IMR-90 (cell line): Measurements from ENCODE around the gene PRMT5. TPM values are rescaled to one million over a fixed set of nuclear protein-coding genes. Genes with fewer than 3 reads are reported as not detected.

Experiments used
- ATAC-seq: fragments of 200-7000 bp; cut with Tn5 transposase; 2 replicates; pipeline ENCODE4 v1.9.1; 2020; ENCODE audit warnings: low read depth, mild to moderate bottlenecking, moderate library complexity
- BruUV-seq: library from RNA; stranded (reverse); fragments of 400-500 nt; replicated peaks from 2 replicates; lab custom pipeline; 2021; lab: Mats Ljungman, UMichigan
- CTCF ChIA-PET: fragments of 300-600 bp; formaldehyde crosslinking; extraction: SDS; loops from one replicate; lab custom pipeline; 2021; ENCODE audit warnings: antibody characterized with exemption; lab: Yijun Ruan, JAX
- POLR2A ChIA-PET: fragments of 300-600 bp; sonication (Branson Sonifier 250); formaldehyde crosslinking; loops from one replicate; lab custom pipeline; 2022; ENCODE audit warnings: antibody characterized with exemption; ENCODE audit not compliant: unreplicated experiment; lab: Charles Lee
- DNase-seq: peaks from one replicate; pipeline ENCODE4 v3.0.0; 2013
- H2AFZ ChIP-seq: replicated peaks from 2 replicates; pipeline ENCODE3; 2013; ENCODE audit warnings: low read length, mild to moderate bottlenecking; ENCODE audit not compliant: poor library complexity
- H2AK5ac ChIP-seq: 2 replicates; pipeline ENCODE4 v1.6.1; 2013; ENCODE audit warnings: low read depth, low read length, inconsistent platforms
- H2AK9ac ChIP-seq: replicated peaks from 2 replicates; pipeline ENCODE3; 2013; ENCODE audit warnings: mild to moderate bottlenecking, low read depth, low read length, moderate library complexity; ENCODE audit not compliant: poor library complexity
- H2BK120ac ChIP-seq: 2 replicates; pipeline ENCODE4 v1.6.1; 2013; ENCODE audit warnings: low read depth, low read length, inconsistent platforms
- H2BK15ac ChIP-seq: 3 replicates; pipeline ENCODE4 v1.6.1; 2013; ENCODE audit warnings: low read depth, low read length, inconsistent platforms
- H2BK20ac ChIP-seq: 2 replicates; pipeline ENCODE4 v1.6.1; 2013; ENCODE audit warnings: low read depth, mild to moderate bottlenecking, inconsistent platforms, low read length, moderate library complexity
- H2BK5ac ChIP-seq: 2 replicates; pipeline ENCODE4 v1.6.1; 2013; ENCODE audit warnings: mild to moderate bottlenecking, low read depth, low read length, inconsistent platforms; ENCODE audit not compliant: poor library complexity, severe bottlenecking
- H3K14ac ChIP-seq: replicated peaks from 2 replicates; pipeline ENCODE4 v1.6.1; 2013; ENCODE audit warnings: low read depth, low read length, inconsistent platforms
- H3K18ac ChIP-seq: 2 replicates; pipeline ENCODE4 v1.6.1; 2013; ENCODE audit warnings: low read depth, low read length, control low read depth
- H3K23ac ChIP-seq: 2 replicates; pipeline ENCODE4 v1.6.1; 2013; ENCODE audit warnings: low read depth, low read length, inconsistent platforms
- H3K27ac ChIP-seq: 2 replicates; pipeline ENCODE4 v1.5.1; 2013; ENCODE audit warnings: mild to moderate bottlenecking, control low read depth, low read length; ENCODE audit not compliant: insufficient read depth
- H3K27me3 ChIP-seq: 2 replicates; pipeline ENCODE4 v1.6.1; 2013; ENCODE audit warnings: low read length; ENCODE audit not compliant: control insufficient read depth, insufficient read depth
- H3K36me3 ChIP-seq: 2 replicates; pipeline ENCODE4 v1.6.1; 2013; ENCODE audit warnings: low read length, mixed read lengths; ENCODE audit not compliant: control insufficient read depth, insufficient read depth
- H3K4ac ChIP-seq: 2 replicates; pipeline ENCODE4 v1.6.1; 2013; ENCODE audit warnings: low read depth, low read length, inconsistent platforms
- H3K4me1 ChIP-seq: 2 replicates; pipeline ENCODE4 v1.6.1; 2013; ENCODE audit warnings: low read length, mixed read lengths; ENCODE audit not compliant: control insufficient read depth, insufficient read depth
- H3K4me2 ChIP-seq: 2 replicates; pipeline ENCODE4 v1.6.1; 2013; ENCODE audit warnings: low read depth, mild to moderate bottlenecking, control low read depth, low read length, moderate library complexity
- H3K4me3 ChIP-seq: 2 replicates; pipeline ENCODE4 v1.5.1; 2013; ENCODE audit warnings: low read depth, mild to moderate bottlenecking, control low read depth, low read length, moderate library complexity; ENCODE audit not compliant: insufficient read depth
- H3K56ac ChIP-seq: 2 replicates; pipeline ENCODE4 v1.6.1; 2013; ENCODE audit warnings: low read length, inconsistent platforms; ENCODE audit not compliant: insufficient read depth; ENCODE audit errors: extremely low read depth
- H3K79me1 ChIP-seq, 2 experiments: 2 replicates each; pipeline ENCODE4 v1.6.1; 2013; ENCODE audit warnings: low read length in 2 of 2, inconsistent platforms in 1 of 2, low read depth in 1 of 2
- H3K9ac ChIP-seq: 2 replicates; pipeline ENCODE4 v1.6.1; 2013; ENCODE audit warnings: low read depth, low read length, control low read depth
- H3K9me1 ChIP-seq: 2 replicates; pipeline ENCODE4 v1.6.1; 2013; ENCODE audit warnings: low read length, inconsistent platforms; ENCODE audit not compliant: insufficient read depth
- H3K9me3 ChIP-seq: 2 replicates; pipeline ENCODE4 v1.6.1; 2013; ENCODE audit warnings: low read length; ENCODE audit not compliant: control insufficient read depth, insufficient read depth
- H4K20me1 ChIP-seq: 2 replicates; pipeline ENCODE4 v1.6.1; 2013; ENCODE audit warnings: low read length, inconsistent platforms; ENCODE audit not compliant: insufficient read depth
- H4K5ac ChIP-seq: 2 replicates; pipeline ENCODE4 v1.6.1; 2013; ENCODE audit warnings: mild to moderate bottlenecking, low read depth, low read length, control low read depth
- H4K8ac ChIP-seq, 2 experiments: 2 replicates each; pipeline ENCODE4 v1.6.1; 2013; ENCODE audit warnings: low read depth in 2 of 2, low read length in 2 of 2, control low read depth in 1 of 2, inconsistent platforms in 1 of 2
- H4K91ac ChIP-seq: 2 replicates; pipeline ENCODE4 v1.6.1; 2013; ENCODE audit warnings: low read depth, low read length, inconsistent platforms; ENCODE audit not compliant: insufficient read depth
- BHLHE40 ChIP-seq: fragments of 150-350 bp; IDR thresholded peaks from 2 replicates; pipeline ENCODE4 v1.6.1; 2016; ENCODE audit warnings: mild to moderate bottlenecking, low read depth, low read length
- CEBPB ChIP-seq: IDR thresholded peaks from 2 replicates; pipeline ENCODE4 v1.6.1; 2012; ENCODE audit warnings: low read depth, low read length, improper control_type of control experiment
- CTCF ChIP-seq: conservative IDR thresholded peaks from 2 replicates; pipeline ENCODE4 v1.5.1; 2012; ENCODE audit warnings: mild to moderate bottlenecking, low read depth, low read length, improper control_type of control experiment
- MAZ ChIP-seq: IDR thresholded peaks from 2 replicates; pipeline ENCODE4 v1.6.1; 2012; ENCODE audit warnings: low read depth, mild to moderate bottlenecking, low read length, improper control_type of control experiment, moderate library complexity, borderline replicate concordance
- MXI1 ChIP-seq: IDR thresholded peaks from 2 replicates; pipeline ENCODE4 v1.6.1; 2012; ENCODE audit warnings: low read depth, mild to moderate bottlenecking, low read length, moderate library complexity, borderline replicate concordance
- POLR2A ChIP-seq: IDR thresholded peaks from 2 replicates; pipeline ENCODE4 v1.6.1; 2012; ENCODE audit warnings: mild to moderate bottlenecking, low read depth, low read length
- RAD21 ChIP-seq: IDR thresholded peaks from 2 replicates; pipeline ENCODE4 v1.6.1; 2012; ENCODE audit warnings: low read length, improper control_type of control experiment
- RCOR1 ChIP-seq: IDR thresholded peaks from 2 replicates; pipeline ENCODE4 v1.6.1; 2012; ENCODE audit warnings: mild to moderate bottlenecking, low read length, improper control_type of control experiment; ENCODE audit not compliant: insufficient replicate concordance
- SMC3 ChIP-seq: fragments of 150-350 bp; IDR thresholded peaks from 2 replicates; pipeline ENCODE4 v1.6.1; 2016; ENCODE audit warnings: low read depth, mild to moderate bottlenecking, antibody characterized with exemption, low read length, moderate library complexity
- USF2 ChIP-seq: fragments of 150-350 bp; IDR thresholded peaks from 2 replicates; pipeline ENCODE4 v1.6.1; 2017; ENCODE audit warnings: mild to moderate bottlenecking, antibody characterized with exemption, low read length, low read depth
- WGBS, 2 experiments: methylation state at CpG; one replicate each; pipeline versions ENCODE4 v1.1.5 to v1.1.7; 2013; ENCODE audit warnings: missing lambda C conversion rate in 2 of 2; ENCODE audit not compliant: insufficient read length in 1 of 2; ENCODE audit errors: extremely low coverage in 2 of 2; 5-methylcytosine and 5-hydroxymethylcytosine counted together
- dilution Hi-C: fragments of 300-500 bp; cut with HindIII; formaldehyde crosslinking; loops from one replicate; pipeline ENCODE4 v1.14.3; 2018; ENCODE audit warnings: low sequenced_read_pairs; ENCODE audit not compliant: unreplicated experiment
- in situ Hi-C: fragments of 300-500 bp; cut with MboI; formaldehyde crosslinking; loops from 3 replicates; pipeline ENCODE4 v1.14.3; 2019; ENCODE audit warnings: low sequenced_read_pairs, inconsistent platforms, mixed read lengths
- intact Hi-C: fragments of 100-400 bp; cut with micrococcal nuclease; formaldehyde crosslinking; loops from 2 replicates; pipeline ENCODE4 v1.10.0; 2022
- polyA plus RNA-seq, 3 experiments: library from polyadenylated mRNA; depleted of rRNA; stranded (reverse); fragments of >200 nt; gene quantifications; 2 replicates each; pipeline ENCODE4 v1.2.3, GENCODE V29; 2012; ENCODE audit warnings: low replicate concordance in 1 of 3
- total RNA-seq: library from RNA; depleted of rRNA; stranded (reverse); fragments of >200 nt; gene quantifications from 2 replicates; pipeline ENCODE4 v1.2.3, GENCODE V29; 2012

PRMT5 gene
- total and polyA plus RNA-seq, 2 of the 4 experiments (the other 2 are of a cell fraction) = 99.3 to 136 TPM

- Histone ChIP-seq H3K23ac (no peak overlapping the region), H4K91ac (no peak overlapping the region), H2BK15ac (no peak overlapping the region), H3K27me3 (no peaks in the 10 kb centered on the region), H2BK20ac (no peak overlapping the region), H4K5ac (no peak overlapping the region), H3K27ac (no peak overlapping the region), H3K36me3 (peaks cover 52% of the 10 kb centered on the region), H3K4me2 (no peak overlapping the region), H3K56ac (no peak overlapping the region), H2AFZ (no peak overlapping the region), H3K4me1 (peaks cover 3% of the 10 kb centered on the region; the same call in 1 of the 2 replicates), H2BK5ac (no peak overlapping the region), H2AK9ac (no peak overlapping the region), H4K8ac (no peak overlapping the region), H2BK120ac (no peak overlapping the region), H3K9ac (no peak overlapping the region), H3K79me1 (peaks cover 20 to 32% of the 10 kb centered on the region in 2 experiments; a peak in 3 of 4 replicates), H3K9me3 (no peaks in the 10 kb centered on the region), H3K14ac (no peak overlapping the region), H3K9me1 (0 out of 2 replicates have a peak, but pooled peaks cover 3% of the 10 kb centered on the region), H3K18ac (no peak overlapping the region), H4K20me1 (peaks cover 5% of the 10 kb centered on the region), H3K4me3 (no peak overlapping the region), H3K4ac (no peak overlapping the region), H2AK5ac (no peak overlapping the region)
- ChIA-PET POLR2A (no interaction called here), CTCF (no interaction called here)
- no peak for ATAC-seq
- BruUV-seq = no TSS peak
- WGBS, 2 experiments = 95% methylated on average over 11 of the region's 22 CpGs; no CpG with 5 or more reads in 1 of the 2 experiments
- DNase-seq = no peak
- dilution Hi-C loops = no loop called here
- intact Hi-C loops = no loop called here
- in situ Hi-C loops = no loop called here
- TF ChIP-seq CEBPB (no peak), MXI1 (no peak), USF2 (no peak), CTCF (no peak), BHLHE40 (no peak), POLR2A (no peak), MAZ (no peak), RAD21 (no peak), RCOR1 (no peak), SMC3 (no peak)
Measured at GRCh38 chr14:22877000-22877501, 52.1 kb downstream of the PRMT5 start.
